NB4 (cell line): ENCODE results near the gene CNTNAP2.
"Not testable (repeated sequence)": the region's sequence is repeated elsewhere in the genome, so short reads cannot be mapped to it uniquely, and the experiment has no call there.

Experiments used
- DNase-seq: peaks from one replicate; pipeline ENCODE4 v3.0.0; 2010; ENCODE audit warnings: low read depth
- H3K4me3 ChIP-seq: one replicate; pipeline ENCODE4 v1.5.1; 2011; ENCODE audit warnings: mild to moderate bottlenecking, low read depth, low read length, moderate library complexity
- CTCF ChIP-seq: IDR thresholded peaks from one replicate; pipeline ENCODE4 v1.5.1; 2012; ENCODE audit warnings: low read depth, low read length
- MYC ChIP-seq: IDR thresholded peaks from 2 replicates; pipeline ENCODE4 v1.6.1; 2011; ENCODE audit warnings: low read depth, low read length
- POLR2A ChIP-seq: IDR thresholded peaks from 2 replicates; pipeline ENCODE4 v1.6.1; 2011; ENCODE audit warnings: mild to moderate bottlenecking; ENCODE audit not compliant: insufficient read length; ENCODE audit errors: extremely low read depth
- TF ChIP-seq, protein P1 (sequence below): IDR thresholded peaks from 2 replicates; pipeline ENCODE4 v1.6.1; 2011; ENCODE audit warnings: low read depth, low read length

The CNTNAP2 gene

DNA sequence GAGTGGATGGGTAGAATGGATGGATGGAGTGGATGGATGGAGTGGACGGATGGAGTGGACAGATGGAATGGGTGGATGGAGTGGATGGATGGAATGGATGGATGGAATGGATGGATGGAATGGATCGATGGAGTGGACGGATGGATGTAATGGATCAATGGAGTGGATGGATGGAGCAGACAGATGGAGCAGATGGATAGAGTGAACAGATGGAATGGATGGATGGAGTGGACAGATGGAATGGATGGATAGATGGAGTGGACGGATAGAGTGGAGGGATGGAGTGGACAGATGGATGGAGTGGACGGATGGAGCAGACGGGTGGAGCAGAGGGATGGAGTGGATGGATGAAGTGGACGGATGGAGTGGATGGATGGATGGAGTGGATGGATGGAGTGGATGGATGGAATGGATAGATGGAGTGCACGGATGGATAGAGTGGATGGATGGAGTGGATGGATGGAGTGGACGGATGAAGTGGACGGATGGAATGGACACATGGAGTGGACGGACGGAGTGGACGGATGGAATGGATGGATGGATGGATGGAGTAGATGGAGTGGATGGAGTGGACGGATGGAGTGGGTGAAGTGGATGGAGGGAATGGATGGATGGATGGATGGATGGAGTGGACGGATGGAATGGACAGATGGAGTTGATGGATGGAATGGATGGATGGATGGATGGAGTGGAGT lies 2213.7 kb downstream of the CNTNAP2 start:
- H3K4me3 ChIP-seq, result no peak overlapping the region
- no peak for DNase-seq
- TF ChIP-seq POLR2A (no peak), MYC (no peak), CTCF (no peak)
- TF ChIP-seq, protein P1, sequence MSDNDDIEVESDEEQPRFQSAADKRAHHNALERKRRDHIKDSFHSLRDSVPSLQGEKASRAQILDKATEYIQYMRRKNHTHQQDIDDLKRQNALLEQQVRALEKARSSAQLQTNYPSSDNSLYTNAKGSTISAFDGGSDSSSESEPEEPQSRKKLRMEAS, result no peak

- no peak for DNase-seq
- no peak overlapping the region for H3K4me3 ChIP-seq
- TF ChIP-seq, protein P1, result no peak
- TF ChIP-seq CTCF (no peak), MYC (no peak), POLR2A (no peak)
These were observed 2214.2 kb downstream of the CNTNAP2 start for GRCh38 chr7:148330822-148331221.

DNA sequence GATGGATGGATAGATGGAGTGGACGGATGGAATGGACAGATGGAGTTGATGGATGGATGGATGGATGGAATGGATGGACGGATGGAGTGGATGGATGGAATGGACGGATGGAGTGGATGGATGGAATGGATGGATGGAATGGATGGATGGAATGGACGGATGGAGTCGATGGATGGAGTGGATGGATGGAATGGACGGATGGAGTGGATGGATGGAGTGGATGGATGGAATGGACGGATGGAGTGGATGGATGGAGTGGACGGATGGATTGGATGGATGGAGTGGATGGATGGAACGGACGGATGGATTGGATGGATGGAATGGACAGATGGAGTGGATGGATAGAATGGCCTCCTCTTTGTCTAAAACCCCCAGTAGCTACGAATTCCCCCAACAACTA lies 2214.9 kb downstream of the CNTNAP2 start:
- not testable (repeated sequence) for DNase-seq

DNA sequence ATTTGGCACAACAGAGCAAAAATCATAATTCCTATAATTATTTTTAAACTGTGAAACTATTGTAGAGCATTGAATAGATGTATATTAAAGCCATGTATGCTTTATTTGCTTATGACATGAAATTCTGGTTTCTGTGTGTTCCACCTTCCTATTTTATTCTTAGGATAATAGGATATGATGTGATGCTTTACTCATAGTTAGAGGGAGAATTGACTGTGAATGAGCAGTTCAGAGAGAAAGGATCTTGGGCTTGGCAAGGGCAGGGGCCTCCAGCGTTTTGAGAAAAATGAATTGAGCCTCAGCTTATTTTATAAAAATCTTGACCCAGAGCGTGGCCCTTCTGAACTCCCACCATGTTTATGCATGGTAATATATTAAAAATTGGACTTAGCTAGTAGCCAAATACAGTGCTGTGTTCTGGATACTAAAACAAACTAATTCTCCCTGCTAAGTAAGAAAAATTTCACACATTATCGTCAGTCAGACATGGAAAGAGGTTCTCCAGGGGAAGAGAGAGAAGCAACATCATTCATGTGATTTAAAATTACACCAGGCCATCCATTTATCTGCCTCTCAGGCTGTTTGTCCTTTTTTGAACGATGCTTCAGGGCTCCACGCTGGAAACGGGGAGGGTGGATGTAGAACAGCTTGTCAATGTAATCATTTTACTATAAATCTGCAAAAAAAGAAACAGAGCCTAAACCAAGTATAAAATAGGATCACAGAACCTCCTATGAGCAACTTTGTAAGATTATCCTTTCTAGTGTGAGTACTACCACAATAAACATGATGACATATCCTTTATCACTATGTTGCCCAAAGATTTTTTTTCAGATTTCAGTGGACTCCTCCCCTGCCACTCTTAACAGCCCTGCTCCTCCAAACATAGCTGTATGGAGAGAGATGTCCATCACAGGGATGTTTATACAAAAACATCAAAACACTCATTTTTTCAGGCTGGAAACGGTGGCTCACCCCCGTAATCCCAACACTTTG lies 2215.9 kb downstream of the CNTNAP2 start:
- TF ChIP-seq MYC (no peak), POLR2A (no peak), CTCF (no peak)
- TF ChIP-seq, protein P1, result no peak
- no peak overlapping the region for H3K4me3 ChIP-seq
- DNase-seq, result no peak

More for the DNA sequence above, 2214.9 kb downstream of the CNTNAP2 start:
- not testable (repeated sequence) for H3K4me3 ChIP-seq

DNA sequence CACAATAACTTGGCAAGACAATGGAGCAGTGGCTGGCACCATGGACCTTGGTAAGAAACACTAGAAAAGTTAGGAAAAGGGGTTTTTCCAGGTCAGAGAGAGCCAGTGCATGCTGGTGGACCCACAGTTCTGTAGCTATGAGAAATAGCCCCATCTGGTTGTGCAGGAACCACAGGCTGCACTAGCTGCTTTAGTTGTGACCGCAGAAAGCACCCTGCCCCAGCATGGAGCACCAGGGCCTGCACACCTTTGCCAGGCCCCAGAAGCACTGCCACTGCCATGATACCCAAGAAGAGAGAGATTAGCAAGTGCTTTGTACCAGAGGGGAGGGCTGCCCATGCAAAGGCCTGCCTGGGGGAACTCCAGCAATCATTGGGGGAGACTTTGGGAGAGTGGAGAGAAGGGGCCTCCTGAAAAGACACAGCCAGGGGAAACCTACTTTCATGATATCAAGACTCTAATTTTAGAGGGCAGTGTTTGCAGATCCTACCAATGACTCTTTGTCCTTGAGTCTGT lies 2217.9 kb downstream of the CNTNAP2 start:
- DNase-seq, result no peak
- TF ChIP-seq, protein P1, result no peak
- H3K4me3 ChIP-seq, result no peak overlapping the region

DNA sequence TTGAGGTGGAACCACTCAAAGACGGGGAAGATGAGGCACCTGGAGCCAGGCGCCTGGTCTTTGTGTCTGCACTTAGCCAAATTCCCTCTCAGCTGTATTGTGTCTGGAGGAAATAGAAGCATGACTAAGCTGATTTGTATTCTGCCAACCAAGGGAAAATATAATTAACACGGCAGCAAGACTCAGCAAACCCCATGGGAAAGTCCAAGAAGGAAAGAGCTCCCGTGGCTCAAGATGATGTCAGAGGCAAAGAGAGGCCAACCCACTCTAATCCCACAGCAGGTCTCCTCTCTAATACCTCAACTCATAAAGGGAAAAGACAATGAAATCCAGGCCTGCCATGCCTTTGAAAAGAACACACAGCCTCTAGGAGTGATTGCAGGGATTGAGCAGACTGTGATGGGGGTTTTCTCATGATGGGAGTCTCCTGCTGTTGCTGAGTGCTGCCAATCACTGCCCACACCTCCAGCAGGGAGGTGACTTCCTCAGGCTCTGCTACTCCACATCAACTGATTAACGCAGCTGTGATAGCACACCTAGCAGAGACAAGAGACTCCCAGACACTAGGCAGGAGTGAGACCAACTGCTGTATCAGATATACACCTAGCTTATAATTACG lies 2218.5 kb downstream of the CNTNAP2 start:
- no peak for DNase-seq
- TF ChIP-seq, protein P1, result no peak
- TF ChIP-seq MYC (no peak), POLR2A (no peak), CTCF (no peak)
- H3K4me3 ChIP-seq, result no peak overlapping the region
